ENCODE measurements around the gene ANKRD33. TPM values are rescaled to one million over a fixed set of nuclear protein-coding genes. Genes with fewer than 3 reads are reported as not detected.

ANKRD33 gene
- total and polyA plus RNA-seq, 2 of the 4 experiments (the other 2 are of a cell fraction), result under 0.01 to 0.03 TPM

DNA sequence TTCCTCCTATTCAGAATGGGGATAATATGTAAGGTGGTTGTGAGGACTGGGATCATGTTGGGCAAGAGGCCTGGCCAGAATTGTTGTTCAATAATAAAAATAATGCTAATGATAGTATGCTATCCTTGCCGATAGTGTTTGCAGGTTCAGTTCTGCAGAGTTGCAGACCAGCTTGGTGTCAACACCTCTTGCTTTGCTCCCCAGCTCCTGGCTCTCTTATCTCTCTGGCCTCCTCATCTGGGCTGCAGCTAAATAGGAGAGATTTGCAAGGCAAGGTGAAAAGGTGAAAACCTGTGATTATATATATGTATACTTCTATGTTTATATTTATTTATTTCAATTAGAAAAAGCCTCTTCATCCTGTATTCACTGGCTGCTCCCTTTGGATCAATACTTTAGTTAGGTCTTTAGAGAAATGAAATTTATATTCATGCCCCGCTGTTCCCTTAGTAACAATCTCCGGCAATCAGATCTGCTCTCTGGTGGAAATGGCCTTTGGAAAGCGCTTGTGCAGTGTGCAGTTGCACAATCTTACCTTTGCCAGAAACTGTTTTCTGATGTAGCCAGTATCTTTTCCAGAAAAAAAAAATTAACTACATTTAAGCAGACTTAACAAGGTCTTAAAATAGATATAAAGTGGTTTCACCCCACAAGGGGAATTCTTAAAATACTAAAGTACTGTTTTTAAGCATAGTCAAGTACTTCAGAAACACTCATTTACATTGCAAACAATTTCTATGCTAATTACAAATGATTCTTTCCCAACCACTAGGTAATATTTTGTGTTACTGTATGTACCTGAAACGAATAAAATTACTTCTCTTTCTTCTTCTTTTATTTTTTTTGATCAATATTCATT lies 44.5 kb downstream of the ANKRD33 start:
- dilution Hi-C loops (cut with HindIII; ENCODE audit: low sequenced_read_pairs, unreplicated experiment), result no loop called here
- 80% methylated on average over 1 of the region's 5 CpGs; no CpG with 5 or more reads in 1 of the 2 experiments for WGBS, 2 experiments (ENCODE audit: extremely low coverage in 2 of 2, insufficient read length in 1 of 2)
- ChIA-PET POLR2A (ENCODE audit: unreplicated experiment) (no interaction called here), CTCF (no interaction called here)
- Histone ChIP-seq H4K20me1 (ENCODE audit: insufficient read depth, low read length) (no peaks in the 10 kb centered on the region), H3K4me1 (ENCODE audit: control insufficient read depth, insufficient read depth, low read length) (no peaks in the 10 kb centered on the region), H3K27me3 (ENCODE audit: control insufficient read depth, insufficient read depth, low read length) (no peaks in the 10 kb centered on the region; the same call in 1 of the 2 replicates), H3K79me1 (ENCODE audit: low read depth in 1 of 2, low read length in 2 of 2) (no peaks in the 10 kb centered on the region), H4K91ac (ENCODE audit: insufficient read depth, low read depth, low read length) (no peak overlapping the region), H2AK5ac (ENCODE audit: low read depth, low read length) (no peak overlapping the region), H2AFZ (replicated peaks; ENCODE audit: low read length, poor library complexity) (no peak overlapping the region), H3K9ac (ENCODE audit: low read depth, low read length) (no peak overlapping the region), H4K5ac (ENCODE audit: low read depth, low read length) (no peak overlapping the region), H3K23ac (ENCODE audit: low read depth, low read length) (no peak overlapping the region), H3K18ac (ENCODE audit: low read depth, low read length) (no peak overlapping the region), H2BK120ac (ENCODE audit: low read depth, low read length) (no peak overlapping the region), H4K8ac (ENCODE audit: low read depth in 2 of 2, low read length in 2 of 2) (no peak overlapping the region), H3K4me2 (ENCODE audit: low read depth, low read length) (no peak overlapping the region), H3K9me3 (ENCODE audit: control insufficient read depth, insufficient read depth, low read length) (no peaks in the 10 kb centered on the region), H3K4me3 (ENCODE audit: insufficient read depth, low read depth, low read length) (no peak overlapping the region), H3K14ac (replicated peaks; ENCODE audit: low read depth, low read length) (no peak overlapping the region), H2BK15ac (ENCODE audit: low read depth, low read length) (no peak overlapping the region), H2BK20ac (ENCODE audit: low read depth, low read length) (no peak overlapping the region), H3K9me1 (ENCODE audit: insufficient read depth, low read length) (no peaks in the 10 kb centered on the region), H2BK5ac (ENCODE audit: low read depth, low read length, poor library complexity, severe bottlenecking) (no peak overlapping the region), H3K27ac (ENCODE audit: insufficient read depth, low read length) (no peak overlapping the region), H3K4ac (ENCODE audit: low read depth, low read length) (no peak overlapping the region), H3K36me3 (ENCODE audit: control insufficient read depth, insufficient read depth, low read length) (no peaks in the 10 kb centered on the region), H3K56ac (ENCODE audit: extremely low read depth, insufficient read depth, low read length) (no peak overlapping the region), H2AK9ac (replicated peaks; ENCODE audit: low read depth, low read length, poor library complexity) (no peak overlapping the region)
- TF ChIP-seq MAZ (IDR thresholded peaks at IDR 0.05; ENCODE audit: borderline replicate concordance, low read depth, low read length) (no peak), RAD21 (IDR thresholded peaks at IDR 0.05; ENCODE audit: low read length) (no peak), RCOR1 (IDR thresholded peaks at IDR 0.05; ENCODE audit: insufficient replicate concordance, low read length) (no peak), RFX5 (IDR thresholded peaks at IDR 0.05; ENCODE audit: low read depth, low read length) (no peak), FOS (IDR thresholded peaks at IDR 0.05; ENCODE audit: low read depth, low read length) (no peak), BHLHE40 (IDR thresholded peaks at IDR 0.05; ENCODE audit: low read depth, low read length) (no peak), MXI1 (IDR thresholded peaks at IDR 0.05; ENCODE audit: borderline replicate concordance, low read depth, low read length) (no peak), NFE2L2 (IDR thresholded peaks at IDR 0.05; ENCODE audit: low read depth, low read length) (no peak), SMC3 (IDR thresholded peaks at IDR 0.05; ENCODE audit: low read depth, low read length) (no peak), POLR2A (IDR thresholded peaks at IDR 0.05; ENCODE audit: low read depth, low read length) (no peak), CEBPB (IDR thresholded peaks at IDR 0.05; ENCODE audit: low read depth, low read length) (no peak)
- TF ChIP-seq, protein P1, sequence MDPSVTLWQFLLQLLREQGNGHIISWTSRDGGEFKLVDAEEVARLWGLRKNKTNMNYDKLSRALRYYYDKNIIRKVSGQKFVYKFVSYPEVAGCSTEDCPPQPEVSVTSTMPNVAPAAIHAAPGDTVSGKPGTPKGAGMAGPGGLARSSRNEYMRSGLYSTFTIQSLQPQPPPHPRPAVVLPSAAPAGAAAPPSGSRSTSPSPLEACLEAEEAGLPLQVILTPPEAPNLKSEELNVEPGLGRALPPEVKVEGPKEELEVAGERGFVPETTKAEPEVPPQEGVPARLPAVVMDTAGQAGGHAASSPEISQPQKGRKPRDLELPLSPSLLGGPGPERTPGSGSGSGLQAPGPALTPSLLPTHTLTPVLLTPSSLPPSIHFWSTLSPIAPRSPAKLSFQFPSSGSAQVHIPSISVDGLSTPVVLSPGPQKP (IDR thresholded peaks at IDR 0.05; ENCODE audit: borderline replicate concordance, low read depth, low read length), result no peak
- TF ChIP-seq, protein P2, sequence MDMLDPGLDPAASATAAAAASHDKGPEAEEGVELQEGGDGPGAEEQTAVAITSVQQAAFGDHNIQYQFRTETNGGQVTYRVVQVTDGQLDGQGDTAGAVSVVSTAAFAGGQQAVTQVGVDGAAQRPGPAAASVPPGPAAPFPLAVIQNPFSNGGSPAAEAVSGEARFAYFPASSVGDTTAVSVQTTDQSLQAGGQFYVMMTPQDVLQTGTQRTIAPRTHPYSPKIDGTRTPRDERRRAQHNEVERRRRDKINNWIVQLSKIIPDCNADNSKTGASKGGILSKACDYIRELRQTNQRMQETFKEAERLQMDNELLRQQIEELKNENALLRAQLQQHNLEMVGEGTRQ (IDR thresholded peaks at IDR 0.05; ENCODE audit: low read depth, low read length), result no peak
- TF ChIP-seq, protein P3, sequence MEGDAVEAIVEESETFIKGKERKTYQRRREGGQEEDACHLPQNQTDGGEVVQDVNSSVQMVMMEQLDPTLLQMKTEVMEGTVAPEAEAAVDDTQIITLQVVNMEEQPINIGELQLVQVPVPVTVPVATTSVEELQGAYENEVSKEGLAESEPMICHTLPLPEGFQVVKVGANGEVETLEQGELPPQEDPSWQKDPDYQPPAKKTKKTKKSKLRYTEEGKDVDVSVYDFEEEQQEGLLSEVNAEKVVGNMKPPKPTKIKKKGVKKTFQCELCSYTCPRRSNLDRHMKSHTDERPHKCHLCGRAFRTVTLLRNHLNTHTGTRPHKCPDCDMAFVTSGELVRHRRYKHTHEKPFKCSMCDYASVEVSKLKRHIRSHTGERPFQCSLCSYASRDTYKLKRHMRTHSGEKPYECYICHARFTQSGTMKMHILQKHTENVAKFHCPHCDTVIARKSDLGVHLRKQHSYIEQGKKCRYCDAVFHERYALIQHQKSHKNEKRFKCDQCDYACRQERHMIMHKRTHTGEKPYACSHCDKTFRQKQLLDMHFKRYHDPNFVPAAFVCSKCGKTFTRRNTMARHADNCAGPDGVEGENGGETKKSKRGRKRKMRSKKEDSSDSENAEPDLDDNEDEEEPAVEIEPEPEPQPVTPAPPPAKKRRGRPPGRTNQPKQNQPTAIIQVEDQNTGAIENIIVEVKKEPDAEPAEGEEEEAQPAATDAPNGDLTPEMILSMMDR (conservative IDR thresholded peaks at IDR 0.05; ENCODE audit: low read depth, low read length), result no peak
- ATAC-seq (ENCODE audit: low read depth), result no peak
- in situ Hi-C loops (cut with MboI; ENCODE audit: low sequenced_read_pairs), result no loop called here
- BruUV-seq (replicated peaks), result no TSS peak
- no peak for DNase-seq
- intact Hi-C loops (cut with micrococcal nuclease), result no loop called here

Measured in IMR-90 (cell line).